ENCODE measurements around the gene NF1.
"Not testable (repeated sequence)": the region's sequence is repeated elsewhere in the genome, so short reads cannot be mapped to it uniquely, and the experiment has no call there.

- not testable (repeated sequence) for TF ChIP-seq POLR2AphosphoS5, CTCF, POLR2A (IDR thresholded peaks at IDR 0.05)
These were observed 193.2 kb downstream of the NF1 start for GRCh38 chr17:31287932-31288331.
